ENCODE measurements around the gene PABPC1L. TPM values are rescaled to one million over a fixed set of nuclear protein-coding genes. Genes with fewer than 3 reads are reported as not detected.
A peak's percentile ranks its signal among the peaks of the same experiment; 100 is the strongest.

Gene PABPC1L
- total and polyA plus RNA-seq, 2 of the 13 experiments (the other 11 are each of a cell fraction or from before 2014, with no cell fraction given): 30.8 to 252 TPM

DNA sequence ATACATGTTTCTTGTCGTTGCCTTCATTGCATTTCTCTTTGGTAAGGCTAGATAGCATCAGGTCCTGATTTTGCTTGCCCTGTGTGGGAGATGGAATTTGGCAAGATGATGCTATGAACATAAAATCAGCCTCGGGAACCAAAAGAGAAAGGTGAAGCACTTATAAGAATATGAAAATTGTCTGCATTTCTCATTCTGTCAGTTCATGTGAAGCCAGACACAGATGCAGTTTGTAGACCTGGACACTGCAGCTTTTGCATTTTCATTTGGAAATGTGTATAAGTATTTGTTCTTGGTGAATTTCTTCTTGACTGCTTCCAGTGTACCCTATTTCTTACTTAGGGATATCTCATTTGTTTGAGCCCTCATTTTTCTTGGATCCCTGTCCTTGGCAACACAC, 23.0 kb upstream of the PABPC1L start:
- Histone ChIP-seq H3K9ac (ENCODE audit: insufficient read depth, low read depth, low read length) (peak overlapping the region; percentile 99), H3K9me3 (ENCODE audit: low read length) (no peaks in the 10 kb centered on the region), H3K4me1 (ENCODE audit: insufficient read depth, low read length) (peaks cover 60% of the 10 kb centered on the region), H3K36me3 (replicated peaks in 1 of 2; ENCODE audit: control insufficient read depth in 1 of 2, insufficient read depth in 2 of 2, low read length in 2 of 2) (peaks cover 0 to 12% of the 10 kb centered on the region in 2 experiments; a peak in 4 of 5 replicates), H2AFZ (ENCODE audit: low read length) (no peak overlapping the region), H3K4me3 (replicated peaks in 1 of 3; ENCODE audit: insufficient read depth in 1 of 3, low read depth in 2 of 3, low read length in 3 of 3) (peak overlapping the region; percentile 88 to 97 (median 92)), H3K27me3 (ENCODE audit: control insufficient read depth in 1 of 2, insufficient read depth in 2 of 2, low read length in 2 of 2) (no peaks in the 10 kb centered on the region; a peak in 1 of 5 replicates), H3K79me2 (ENCODE audit: insufficient read depth, low read length) (peaks cover 62% of the 10 kb centered on the region), H3K27ac (ENCODE audit: extremely low read length, insufficient read depth, low read length) (no peak overlapping the region), H3K4me2 (ENCODE audit: low read depth, low read length) (peak overlapping the region; percentile 83), H4K20me1 (ENCODE audit: insufficient read depth, low read length) (peaks cover 55% of the 10 kb centered on the region)
- FAIRE-seq (no peak), DNase-seq (ENCODE audit: low spot score) (no peak), ATAC-seq (no peak)
- WGBS (ENCODE audit: low lambda C conversion rate): 3% methylated on average over 2 of the region's 2 CpGs
- TSS peak; percentile 59 for BruUV-seq (replicated peaks)
- in situ Hi-C loops (cut with HindIII; ENCODE audit: extremely low pct_ligation_motif_present, low pct_unique_long_range_greater_than_20kb) (no loop called here), intact Hi-C loops (cut with micrococcal nuclease; ENCODE audit: unreplicated experiment) (loop anchor here (1.0 to 10.0 kb wide), 2 partner anchors 24 to 672 kb away; partner anchors contain the start of gene OSER1)
- ChIA-PET POLR2A (no interaction called here), CTCF (ENCODE audit: low intra/inter-chr PET ratio, low total read pairs) (no interaction called here)
- TF ChIP-seq CHCHD3 (CRISPR knock-in tag; IDR thresholded peaks at IDR 0.05): 0 out of 2 replicates have a peak, but pooled peaks have one; percentile 45
- no peak for TF ChIP-seq CSRNP1 (CRISPR knock-in tag; IDR thresholded peaks at IDR 0.05)
- 0 out of 2 replicates have a peak, but pooled peaks have one; percentile 11 for TF ChIP-seq MIER3 (CRISPR knock-in tag; IDR thresholded peaks at IDR 0.05; ENCODE audit: borderline replicate concordance)
- no peak for TF ChIP-seq ZNF782 (CRISPR knock-in tag; IDR thresholded peaks at IDR 0.05; ENCODE audit: borderline replicate concordance)
- 0 out of 2 replicates have a peak, but pooled peaks have one; percentile 27 for TF ChIP-seq KLF11 (CRISPR knock-in tag; IDR thresholded peaks at IDR 0.05)
- TF ChIP-seq PPARG (CRISPR knock-in tag; conservative IDR thresholded peaks at IDR 0.05): no peak
- TF ChIP-seq, protein P1, sequence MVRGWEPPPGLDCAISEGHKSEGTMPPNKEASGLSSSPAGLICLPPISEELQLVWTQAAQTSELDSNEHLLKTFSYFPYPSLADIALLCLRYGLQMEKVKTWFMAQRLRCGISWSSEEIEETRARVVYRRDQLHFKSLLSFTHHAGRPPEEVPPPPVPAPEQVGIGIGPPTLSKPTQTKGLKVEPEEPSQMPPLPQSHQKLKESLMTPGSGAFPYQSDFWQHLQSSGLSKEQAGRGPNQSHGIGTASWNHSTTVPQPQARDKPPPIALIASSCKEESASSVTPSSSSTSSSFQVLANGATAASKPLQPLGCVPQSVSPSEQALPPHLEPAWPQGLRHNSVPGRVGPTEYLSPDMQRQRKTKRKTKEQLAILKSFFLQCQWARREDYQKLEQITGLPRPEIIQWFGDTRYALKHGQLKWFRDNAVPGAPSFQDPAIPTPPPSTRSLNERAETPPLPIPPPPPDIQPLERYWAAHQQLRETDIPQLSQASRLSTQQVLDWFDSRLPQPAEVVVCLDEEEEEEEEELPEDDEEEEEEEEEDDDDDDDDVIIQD (CRISPR knock-in tag; IDR thresholded peaks at IDR 0.05; ENCODE audit: low read depth): 0 out of 2 replicates have a peak, but pooled peaks have one; percentile 12
- 0 out of 2 replicates have a peak, but pooled peaks have one; percentile 66 for TF ChIP-seq ZNF713 (CRISPR knock-in tag; IDR thresholded peaks at IDR 0.05)
- TF ChIP-seq MEF2D (CRISPR knock-in tag; IDR thresholded peaks at IDR 0.05): 0 out of 2 replicates have a peak, but pooled peaks have one; percentile 7

Measured in HepG2 (cell line).